GM18508 (cell line): ENCODE measurements around the gene NOLC1.
"Not testable (repeated sequence)": the region's sequence is repeated elsewhere in the genome, so short reads cannot be mapped to it uniquely, and the experiment has no call there.

Experiments
- ATAC-seq: cut with Tn5 transposase; IDR thresholded peaks from one replicate; pipeline ENCODE4 v1.9.1; 2021; ENCODE audit warnings: moderate number of reproducible peaks; ENCODE audit not compliant: insufficient read depth, unreplicated experiment

NOLC1 gene

GRCh38 chr10:102150970-102151773 is 1.0 kb upstream of the NOLC1 start:
- ATAC-seq, result no peak

GRCh38 chr10:102152545-102152890 is 329 bp downstream of the NOLC1 start:
- no peak for ATAC-seq

- ATAC-seq, result no peak
Measured at GRCh38 chr10:102153093-102153620, 968 bp downstream of the NOLC1 start.

- no peak for ATAC-seq
Measured at GRCh38 chr10:102154466-102155116, 2.4 kb downstream of the NOLC1 start.

- ATAC-seq, result no peak
Measured at GRCh38 chr10:102157224-102157623, 5.0 kb downstream of the NOLC1 start.

GRCh38 chr10:102159051-102159597 is 6.9 kb downstream of the NOLC1 start:
- ATAC-seq, result no peak

- no peak for ATAC-seq
Measured at GRCh38 chr10:102159831-102160230, 7.6 kb downstream of the NOLC1 start.

GRCh38 chr10:102163342-102163989 is 11.3 kb downstream of the NOLC1 start:
- ATAC-seq, result no peak

- no peak for ATAC-seq
Measured at GRCh38 chr10:102167861-102168260, 15.7 kb downstream of the NOLC1 start.

GRCh38 chr10:102170602-102171001 is 18.4 kb downstream of the NOLC1 start:
- ATAC-seq, result no peak

- no peak for ATAC-seq
Measured at GRCh38 chr10:102172288-102172687, 20.1 kb downstream of the NOLC1 start.

GRCh38 chr10:102175415-102175814 is 23.2 kb downstream of the NOLC1 start:
- no peak for ATAC-seq

- ATAC-seq, result no peak
Measured at GRCh38 chr10:102184606-102185005, 32.4 kb downstream of the NOLC1 start.

GRCh38 chr10:102185272-102185671 is 33.1 kb downstream of the NOLC1 start:
- ATAC-seq, result no peak

- no peak for ATAC-seq
Measured at GRCh38 chr10:102185811-102186527, 33.8 kb downstream of the NOLC1 start.

GRCh38 chr10:102188298-102188940 is 36.2 kb downstream of the NOLC1 start:
- no peak for ATAC-seq

GRCh38 chr10:102188941-102189898 is 37.0 kb downstream of the NOLC1 start:
- not testable (repeated sequence) for ATAC-seq

GRCh38 chr10:102191956-102192355 is 39.8 kb downstream of the NOLC1 start:
- ATAC-seq, result no peak
